CD4-positive, alpha-beta T cell treated with Interleukin-6 at 100 ng/mL for 8 hours (primary cell): ENCODE measurements around the gene PLCB4.
"Not testable (repeated sequence)": the region's sequence is repeated elsewhere in the genome, so short reads cannot be mapped to it uniquely, and the experiment has no call there.

Source experiments
- DNase-seq: peaks from one replicate; pipeline ENCODE4 v3.0.0-alpha.2; 2020; ENCODE audit warnings: mixed read lengths, low spot score

The PLCB4 gene

DNA sequence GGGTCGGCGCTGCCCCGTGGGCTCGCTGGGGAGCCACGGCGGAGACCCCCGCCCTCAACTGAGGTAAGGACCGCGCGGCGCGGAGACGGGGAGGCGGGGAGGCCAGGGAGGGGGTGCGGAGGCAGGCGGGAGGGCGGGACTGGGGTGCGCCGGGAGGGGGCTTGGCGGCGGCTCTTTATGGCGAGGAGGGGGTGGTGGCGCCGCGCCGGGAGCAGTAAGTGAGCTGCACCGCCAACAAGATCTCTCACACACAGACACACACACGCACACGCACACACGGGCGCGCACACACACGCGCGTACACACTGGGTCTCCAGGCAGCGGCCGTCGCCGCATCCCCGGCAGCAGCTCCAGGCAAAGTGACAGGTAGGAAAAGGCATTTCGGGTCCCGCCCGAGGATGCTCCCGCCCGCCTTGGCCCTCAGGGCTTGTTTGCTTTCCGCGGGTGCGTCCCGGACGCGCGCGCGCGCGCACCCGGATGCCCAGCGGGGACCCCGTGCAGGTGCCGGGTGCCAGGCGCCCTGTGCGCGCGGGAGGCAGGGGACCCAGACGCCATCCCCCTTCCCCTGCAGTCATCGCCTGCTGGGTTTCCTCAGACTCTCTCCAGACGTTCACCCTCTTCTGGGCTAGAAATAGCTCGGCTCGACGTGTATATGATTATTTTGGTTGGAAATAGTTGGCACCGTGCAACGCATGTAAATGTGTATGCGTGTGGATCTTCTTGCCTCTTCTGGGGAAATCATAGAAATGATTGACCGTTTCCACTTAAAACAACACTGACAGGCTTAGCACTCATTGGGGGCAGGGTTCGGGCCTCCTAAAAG lies at the start of gene PLCB4:
Gene PLCB4 (plus strand): TSS at position 247 of the 823 bp plus-strand sequence. CDS start 238,728 bp downstream, outside the sequence.
- no peak for DNase-seq

DNA sequence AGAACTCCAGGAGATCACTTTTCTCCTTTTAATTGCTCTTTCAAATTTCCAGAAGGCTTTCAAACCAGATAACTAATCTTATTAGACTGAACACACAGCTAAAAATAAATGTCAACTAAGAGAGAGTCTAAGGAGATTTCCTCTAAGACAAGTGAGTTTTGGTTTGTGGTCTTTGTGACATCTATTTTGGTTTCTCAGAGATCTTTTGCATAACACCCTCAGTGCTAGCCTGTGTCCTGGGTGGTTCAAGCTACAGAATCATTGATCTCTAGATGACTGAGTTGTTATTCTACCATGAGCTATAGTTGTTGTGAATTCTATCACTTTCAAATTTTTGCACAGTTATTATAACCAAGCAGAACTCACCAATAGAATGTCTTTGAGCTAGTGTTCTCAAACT lies 49.1 kb upstream of the PLCB4 start:
- no peak for DNase-seq

DNA sequence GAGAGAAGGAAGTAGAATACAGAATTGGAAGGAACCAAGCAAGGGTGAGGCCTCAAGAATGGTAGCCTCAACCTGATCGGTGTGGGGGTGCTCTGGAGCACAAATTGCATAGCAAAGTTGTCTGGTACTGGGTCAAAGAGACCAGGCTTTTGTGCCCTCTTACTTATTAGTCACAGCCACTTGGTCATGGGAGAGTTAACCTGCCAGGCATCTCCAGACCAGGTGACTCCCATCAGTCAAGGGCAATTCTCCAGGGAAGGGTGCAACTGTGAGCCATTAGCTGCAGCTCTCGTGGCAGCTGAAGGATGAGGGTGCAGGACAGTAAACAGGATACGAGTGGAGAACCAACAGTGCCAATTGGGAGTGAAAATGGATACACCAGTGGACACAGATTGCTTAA lies 47.7 kb upstream of the PLCB4 start:
- DNase-seq: no peak

DNA sequence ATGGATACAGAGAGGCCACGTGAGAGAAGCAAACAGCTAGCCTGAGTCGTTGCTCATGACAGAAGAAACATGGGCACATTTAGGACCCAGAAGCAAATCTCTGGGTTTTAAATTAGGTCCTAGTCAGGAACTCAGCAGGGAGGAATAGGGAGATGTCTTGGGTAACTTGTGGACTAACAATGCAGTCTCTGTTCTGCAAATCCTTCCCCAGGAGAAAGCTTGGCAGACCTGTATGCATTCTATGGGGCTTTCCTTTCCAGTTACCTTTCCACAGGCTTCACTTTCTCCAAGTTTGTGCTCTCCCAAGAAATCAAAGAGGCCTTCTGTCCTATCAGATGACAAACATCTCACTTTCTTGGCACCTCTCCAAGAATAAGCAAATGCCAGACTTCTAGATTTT lies 47.2 kb upstream of the PLCB4 start:
- no peak for DNase-seq

DNA sequence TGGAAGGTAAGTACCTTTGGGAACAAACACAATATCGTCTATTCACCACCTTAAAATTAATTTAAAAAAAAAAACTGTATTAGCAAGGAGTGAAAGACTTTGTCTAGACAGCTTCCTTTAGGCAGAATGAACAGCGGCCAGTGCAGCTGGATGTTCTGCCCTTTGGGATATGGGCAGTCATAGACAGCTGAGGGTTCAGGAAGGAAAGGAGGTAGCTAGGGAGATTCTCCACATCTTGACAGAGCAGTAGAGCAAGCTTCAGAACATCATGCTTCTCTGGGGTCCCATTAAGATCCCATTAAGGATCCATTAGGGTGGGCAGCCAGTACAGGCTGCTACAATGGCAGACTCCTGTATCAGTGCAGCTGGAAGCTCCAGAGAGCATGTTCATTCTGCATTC lies 46.5 kb upstream of the PLCB4 start:
- DNase-seq: no peak

DNA sequence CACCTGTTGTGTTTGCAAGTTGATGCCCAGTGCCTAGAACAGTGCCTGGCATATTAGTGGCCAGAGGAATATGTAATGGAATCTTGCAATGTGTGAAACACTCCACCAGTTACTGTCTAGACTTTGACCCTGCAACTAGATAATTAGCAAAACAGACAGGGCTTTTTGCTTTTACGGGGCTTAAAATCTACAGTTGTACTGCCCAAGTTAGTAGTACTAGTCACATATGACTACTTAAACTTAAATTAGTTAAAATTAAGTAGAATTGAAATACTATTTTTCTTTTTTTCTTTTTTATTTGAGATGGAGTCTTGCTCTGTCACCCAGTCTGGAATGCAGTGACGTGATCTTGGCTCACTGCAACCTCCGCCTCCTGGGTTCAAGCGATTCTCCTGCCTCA lies 44.3 kb upstream of the PLCB4 start:
- no peak for DNase-seq

DNA sequence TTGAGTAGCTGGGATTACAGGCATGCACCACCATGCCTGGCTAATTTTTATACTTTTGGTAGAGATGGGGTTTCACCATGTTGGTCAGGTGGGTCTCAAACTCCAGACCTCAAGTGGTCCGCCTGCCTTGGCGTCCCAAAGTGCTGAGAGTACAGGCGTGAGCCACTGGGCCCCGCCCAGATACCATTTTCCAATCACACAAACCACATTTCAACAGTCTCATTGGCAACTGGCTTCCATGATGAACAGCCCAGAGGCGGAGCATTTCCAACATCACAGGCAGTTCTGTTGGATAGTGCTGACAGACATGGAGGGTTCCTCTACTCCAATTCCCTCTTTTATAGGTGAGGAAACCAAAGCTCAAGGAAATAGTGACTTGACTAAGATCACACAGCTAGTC lies 43.9 kb upstream of the PLCB4 start:
- DNase-seq: no peak

DNA sequence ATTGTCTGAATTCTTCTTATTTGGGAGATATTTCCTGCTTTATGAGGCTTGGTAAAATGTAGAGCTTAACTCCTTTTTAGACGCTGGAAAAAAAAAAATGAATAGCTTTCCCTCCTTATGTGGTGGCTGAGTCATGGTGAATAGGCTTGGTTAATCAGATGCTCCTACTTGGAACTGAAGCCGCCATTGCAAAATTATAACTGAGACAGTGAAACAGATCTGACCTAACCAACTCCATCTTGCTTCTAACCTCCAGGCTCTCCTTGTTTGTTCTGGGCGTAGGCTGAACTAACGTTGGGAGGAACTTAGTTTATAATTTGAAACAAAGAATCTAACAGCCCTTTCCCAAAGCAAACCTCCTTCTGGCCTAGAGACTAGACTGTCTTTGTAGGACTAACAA lies 43.2 kb upstream of the PLCB4 start:
- DNase-seq: no peak

DNA sequence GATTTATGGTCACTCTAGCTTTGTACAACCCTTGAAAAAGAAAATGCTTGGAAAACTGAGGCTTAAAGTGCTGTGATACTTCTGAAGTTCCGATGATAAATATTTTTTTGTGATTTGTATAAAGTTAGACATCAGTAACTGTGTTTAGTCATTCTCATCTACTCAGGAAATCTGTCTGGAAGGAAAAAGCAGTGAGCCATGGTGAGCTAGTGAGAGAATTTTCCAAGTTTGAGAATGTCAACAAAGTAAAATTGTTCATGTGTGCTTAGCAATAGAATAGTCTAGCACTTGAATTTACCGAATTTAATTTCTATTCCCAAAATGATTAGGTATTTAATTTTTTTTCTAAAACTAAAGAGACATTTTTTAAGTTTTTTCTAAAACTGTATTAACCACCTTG lies 41.3 kb upstream of the PLCB4 start:
- no peak for DNase-seq

DNA sequence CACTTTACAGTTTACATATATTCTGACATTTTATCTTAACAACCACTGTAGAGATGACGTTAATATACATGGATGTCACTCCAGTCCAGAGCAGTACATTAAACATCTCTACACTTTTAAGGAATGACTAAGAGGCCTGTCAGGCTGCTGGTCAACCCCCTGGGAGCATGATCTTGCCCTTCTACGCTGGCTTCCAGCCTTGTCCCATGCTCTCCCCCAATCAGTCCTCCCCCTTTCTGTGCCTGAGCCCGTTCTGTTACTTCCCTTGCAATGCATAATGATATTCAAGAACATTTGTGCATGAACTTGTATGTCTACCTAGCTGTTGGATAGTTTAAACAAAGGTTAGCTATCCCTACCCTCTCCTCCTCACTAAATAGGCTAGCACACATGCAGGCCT lies 40.5 kb upstream of the PLCB4 start:
- no peak for DNase-seq

DNA sequence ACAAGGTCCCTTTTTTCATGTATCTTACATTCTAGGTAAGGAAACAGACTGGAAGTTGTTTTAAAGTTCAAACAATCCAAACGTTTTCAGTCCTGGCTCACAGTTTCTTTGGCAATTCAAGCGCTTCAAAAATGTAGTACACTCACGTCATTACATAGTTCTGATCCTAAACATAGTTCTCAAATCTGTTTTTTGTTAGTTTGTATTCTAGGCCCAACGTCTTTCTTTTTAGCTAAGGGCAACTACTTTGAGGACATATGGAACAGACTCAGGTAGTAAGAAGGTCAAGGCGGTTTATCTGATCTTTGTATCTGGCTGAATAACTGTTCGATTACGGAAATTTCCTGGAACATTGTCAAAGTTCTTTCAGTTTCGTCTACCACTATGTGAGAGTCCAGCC lies 36.9 kb upstream of the PLCB4 start:
- DNase-seq: no peak

DNA sequence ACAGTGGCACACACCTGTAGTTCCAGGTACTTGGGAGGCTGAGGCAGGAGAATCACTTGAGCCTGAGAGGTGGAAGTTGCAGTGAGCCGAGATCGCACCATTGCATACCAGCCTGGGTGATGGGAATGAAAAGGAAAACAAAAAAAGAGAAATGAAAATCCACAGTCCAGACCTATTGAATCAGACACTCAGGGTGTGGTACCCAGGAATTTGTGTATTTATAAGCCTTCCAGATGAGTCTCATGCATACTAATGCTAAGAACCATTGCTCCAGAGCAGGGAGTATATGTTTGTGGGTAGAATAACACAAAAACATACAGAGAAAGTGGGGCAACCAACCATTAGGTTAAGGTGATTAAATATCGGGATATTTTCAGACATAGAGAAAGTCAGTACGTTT lies 36.1 kb upstream of the PLCB4 start:
- DNase-seq: no peak

DNA sequence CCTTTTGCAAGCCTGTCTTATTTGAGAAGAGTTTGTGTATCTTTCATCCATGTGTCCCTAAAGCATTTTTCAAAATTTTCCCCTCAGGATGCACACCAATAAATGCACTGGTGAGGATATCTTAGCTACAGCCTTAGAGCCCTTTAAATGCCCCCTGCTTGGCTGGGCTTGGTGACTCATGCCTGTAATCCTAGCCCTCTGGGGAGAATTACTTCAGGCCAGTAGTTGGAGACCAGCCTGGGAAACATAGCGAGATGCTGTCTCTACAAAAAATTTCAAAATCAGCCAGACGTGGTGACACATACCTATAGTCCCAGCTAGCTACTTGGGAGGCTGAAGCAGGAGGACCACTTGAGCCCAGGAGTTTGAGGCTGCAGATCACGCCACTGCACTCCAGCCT lies 33.8 kb upstream of the PLCB4 start:
- no peak for DNase-seq

DNA sequence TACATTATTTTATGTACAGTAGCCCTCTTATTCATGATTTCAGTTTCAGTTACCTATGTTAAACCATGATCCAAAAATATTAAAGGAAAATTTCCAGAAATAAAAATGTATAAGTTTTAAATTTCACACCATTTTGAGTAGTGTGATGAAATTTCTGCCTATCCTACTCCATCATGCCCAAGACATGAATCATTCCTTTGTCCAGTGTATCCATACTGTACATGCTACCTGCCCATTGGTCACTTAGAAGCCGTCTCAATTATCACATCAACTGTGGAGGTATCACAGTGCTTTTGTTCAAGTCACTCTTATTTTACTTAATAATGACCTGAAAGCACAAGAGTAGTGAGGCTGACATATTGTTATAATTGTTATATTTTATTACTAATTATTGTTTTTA lies 32.3 kb upstream of the PLCB4 start:
- no peak for DNase-seq

DNA sequence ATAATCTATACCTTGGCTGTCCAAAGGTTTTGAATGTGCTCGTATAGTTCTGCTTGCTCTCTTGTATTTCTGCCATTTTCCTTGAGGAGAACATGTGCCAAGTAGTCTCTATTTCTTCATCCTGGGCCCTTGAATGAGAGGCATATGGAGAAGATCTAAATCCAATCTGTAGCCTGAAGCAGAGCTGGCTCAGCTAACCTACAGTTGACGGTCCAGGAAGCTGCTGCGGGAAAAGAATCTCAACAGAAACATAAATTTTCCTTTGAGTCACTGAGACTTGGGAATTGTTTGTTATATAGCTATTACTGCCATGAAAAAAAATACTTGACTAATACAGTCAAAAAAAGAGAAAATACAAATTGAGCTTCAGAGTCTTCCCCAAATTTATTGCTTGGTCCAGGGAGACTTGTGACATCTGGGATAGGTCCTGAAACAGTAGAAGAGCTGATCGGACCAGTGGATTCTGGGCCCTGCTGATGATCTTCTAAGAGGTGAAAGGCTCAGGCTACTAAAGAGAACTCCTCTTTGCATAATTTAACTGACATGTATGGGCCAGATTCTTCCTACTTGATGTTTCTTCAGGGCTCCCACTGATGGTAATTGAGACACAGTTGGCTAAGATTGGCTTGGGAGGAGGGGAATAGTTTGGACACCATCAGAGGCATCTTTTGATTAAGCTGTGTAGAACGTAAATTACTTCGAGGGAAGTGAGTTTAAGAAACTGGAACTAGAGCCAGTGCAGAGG lies 29.9 kb upstream of the PLCB4 start:
- DNase-seq: no peak

DNA sequence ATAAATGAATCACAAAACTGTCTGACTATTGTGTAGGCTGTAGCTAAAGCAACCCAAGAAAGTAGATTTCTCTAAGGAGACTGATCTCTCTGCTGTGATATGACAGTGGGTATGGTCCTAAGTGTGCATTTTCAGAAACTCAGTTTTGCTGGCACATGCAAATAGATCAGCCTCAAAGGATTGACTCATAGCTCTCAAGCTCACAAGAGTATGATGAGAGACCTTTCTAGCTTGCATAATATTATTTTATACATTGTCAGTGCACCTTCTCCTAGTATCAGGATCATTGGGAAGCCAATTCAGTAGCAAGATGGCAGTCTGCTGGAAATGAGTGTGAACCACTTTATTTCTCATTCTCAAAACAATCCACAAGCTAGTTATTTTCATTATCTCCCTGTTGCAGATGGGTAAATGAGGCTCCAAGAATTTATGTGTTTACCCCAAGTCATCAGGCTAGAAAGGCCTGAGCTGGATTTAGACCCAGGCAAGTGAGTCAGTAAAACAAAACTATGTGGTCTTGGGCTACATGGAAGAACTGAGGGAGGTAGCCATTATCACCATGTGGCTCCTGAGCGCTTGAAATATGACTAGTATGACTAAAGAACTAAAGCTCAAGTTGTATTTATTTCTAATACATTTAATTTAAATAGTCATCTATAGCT lies 27.9 kb upstream of the PLCB4 start:
- no peak for DNase-seq

DNA sequence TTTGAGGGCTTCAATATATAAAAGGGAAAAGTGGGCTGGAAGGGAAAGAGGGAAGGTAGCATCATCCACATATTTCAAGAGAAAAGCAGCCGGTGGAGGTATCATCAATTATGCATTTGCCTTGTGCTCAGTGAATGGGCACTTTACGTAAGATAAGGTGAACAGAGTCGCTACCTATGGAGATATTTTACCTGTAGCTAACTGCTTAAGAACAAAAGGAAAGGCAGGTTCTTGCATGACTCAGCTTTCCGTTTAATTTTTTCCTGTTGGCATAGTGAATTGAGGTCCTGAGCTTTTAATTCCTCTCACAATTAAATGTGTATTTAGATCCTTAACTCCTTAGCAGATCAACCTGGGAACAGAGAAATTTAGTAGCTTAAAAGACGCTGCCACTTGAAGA lies 25.5 kb upstream of the PLCB4 start:
- no peak for DNase-seq

DNA sequence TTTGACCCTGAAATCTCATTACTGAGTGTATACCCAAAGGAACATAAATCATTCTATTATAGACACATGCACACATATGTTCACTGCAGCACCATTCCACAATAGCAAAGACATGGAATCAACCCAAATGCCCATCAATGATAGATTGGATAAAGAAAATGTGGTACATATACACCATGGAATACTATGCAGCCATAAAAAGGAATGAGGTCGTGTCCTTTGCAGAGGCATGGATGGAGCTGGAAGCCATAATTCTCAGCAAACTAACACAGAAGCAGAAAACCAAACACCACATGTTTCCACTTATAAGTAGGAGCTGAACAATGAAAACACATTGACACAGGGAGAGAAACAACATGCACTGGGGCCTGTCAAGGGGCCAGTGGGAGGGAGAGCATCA lies 21.0 kb upstream of the PLCB4 start:
- not testable (repeated sequence) for DNase-seq

DNA sequence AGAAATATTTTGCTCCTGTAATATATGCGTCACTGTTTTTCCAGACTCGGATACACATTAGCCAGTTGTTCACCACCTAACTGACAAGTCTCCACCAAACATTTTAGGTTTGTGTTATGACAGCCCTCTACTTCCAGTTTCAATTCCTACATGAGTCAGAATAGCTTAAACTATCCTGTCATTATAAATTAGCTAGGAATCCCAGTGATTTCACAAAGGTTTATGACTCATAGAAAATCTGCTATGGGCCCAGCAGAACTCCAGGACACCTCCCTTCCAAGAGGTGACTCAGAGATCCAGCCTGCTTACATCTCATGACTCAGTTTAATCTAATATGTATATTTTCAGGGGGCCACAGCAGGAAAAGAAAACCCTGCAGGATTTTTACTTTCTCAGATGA lies 17.4 kb upstream of the PLCB4 start:
- no peak for DNase-seq

DNA sequence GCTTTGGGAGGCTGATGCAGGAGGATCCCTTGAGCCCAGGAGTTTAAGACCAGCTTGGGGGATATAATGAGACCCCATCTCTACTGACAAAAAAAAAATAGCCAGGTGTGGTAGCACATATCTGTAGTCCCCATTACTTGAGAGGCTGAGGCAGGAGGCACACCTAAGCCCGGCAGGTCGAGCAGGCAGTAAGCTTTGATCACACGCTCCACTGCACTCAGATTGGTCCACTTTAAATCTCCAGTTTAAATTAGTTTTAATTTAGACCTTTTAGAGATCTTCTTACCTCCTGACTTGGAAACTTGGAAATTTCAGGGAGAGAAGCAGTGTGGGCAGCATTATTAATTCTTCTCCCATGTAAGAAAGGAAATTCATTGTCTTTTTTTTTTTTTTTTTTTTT lies 16.8 kb upstream of the PLCB4 start:
- no peak for DNase-seq

DNA sequence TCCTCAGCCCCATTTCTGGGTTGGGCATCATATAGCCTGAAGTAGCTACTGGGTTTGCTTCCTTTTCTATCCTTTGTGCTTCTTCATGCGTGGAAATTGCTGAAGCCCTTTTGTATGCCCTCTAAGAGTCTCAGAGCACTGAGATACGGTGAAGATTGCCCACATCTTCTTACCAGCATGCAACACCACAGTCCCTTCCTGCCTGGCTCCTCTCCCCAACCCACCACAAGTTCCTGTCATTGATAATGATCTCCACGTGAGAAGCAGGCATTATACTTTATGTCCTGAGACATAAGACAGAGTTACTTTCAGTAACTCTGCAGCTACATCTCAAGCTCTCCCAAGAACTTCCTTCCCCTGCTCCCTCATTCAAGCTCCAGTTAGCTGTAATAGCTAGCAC lies 15.8 kb upstream of the PLCB4 start:
- no peak for DNase-seq

DNA sequence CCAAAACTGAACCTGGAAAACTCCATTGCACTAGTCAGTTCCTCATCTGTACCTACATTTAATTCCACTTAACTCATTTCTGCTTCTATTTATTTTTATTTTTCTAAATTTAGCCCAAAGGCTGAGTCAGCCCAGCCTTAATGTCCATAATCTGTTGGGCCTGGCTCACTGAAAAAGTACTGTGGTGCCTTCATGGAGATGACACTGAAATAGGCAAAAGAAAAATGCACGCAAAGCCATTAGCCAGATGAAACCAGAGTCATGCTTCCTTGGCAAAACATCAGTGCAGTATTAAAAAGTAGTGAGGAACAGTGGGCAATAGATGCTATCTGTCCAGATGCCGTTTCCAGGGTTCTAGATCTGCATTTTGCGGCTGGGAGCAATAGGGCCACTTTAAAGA lies 14.7 kb upstream of the PLCB4 start:
- DNase-seq: no peak

DNA sequence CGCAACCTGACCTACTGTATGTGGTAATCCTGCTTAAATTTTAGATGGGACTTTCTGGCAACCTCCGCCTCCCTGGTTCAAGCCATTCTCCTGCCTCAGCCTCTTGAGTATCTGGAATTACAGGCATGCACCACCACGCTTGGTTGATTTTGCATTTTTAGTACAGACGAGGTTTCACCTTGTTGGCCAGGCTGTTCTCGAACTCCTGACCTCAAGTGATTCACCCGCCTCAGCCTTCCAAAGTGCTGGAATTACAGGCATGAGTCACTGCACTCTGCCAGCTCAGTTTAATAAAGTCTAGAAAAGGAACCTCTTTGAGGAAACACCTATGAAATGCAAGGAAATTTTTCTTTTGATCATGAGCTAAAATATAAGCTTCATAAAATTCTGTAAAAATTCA lies 9.0 kb upstream of the PLCB4 start:
- DNase-seq: no peak
